ENCODE measurements around the gene C14orf93. TPM values are rescaled to one million over a fixed set of nuclear protein-coding genes. Genes with fewer than 3 reads are reported as not detected.

The C14orf93 gene
- total RNA-seq, 1 experiment from 2014 or later = 5.5 TPM

GRCh38 chr14:23000860-23001259 is 9.1 kb downstream of the C14orf93 start:
- DNase-seq (ENCODE audit: low read depth) = no peak
- in situ Hi-C loops (cut with HindIII; ENCODE audit: low pct_unique_long_range_greater_than_20kb, low sequenced_read_pairs) = no loop called here

DNA sequence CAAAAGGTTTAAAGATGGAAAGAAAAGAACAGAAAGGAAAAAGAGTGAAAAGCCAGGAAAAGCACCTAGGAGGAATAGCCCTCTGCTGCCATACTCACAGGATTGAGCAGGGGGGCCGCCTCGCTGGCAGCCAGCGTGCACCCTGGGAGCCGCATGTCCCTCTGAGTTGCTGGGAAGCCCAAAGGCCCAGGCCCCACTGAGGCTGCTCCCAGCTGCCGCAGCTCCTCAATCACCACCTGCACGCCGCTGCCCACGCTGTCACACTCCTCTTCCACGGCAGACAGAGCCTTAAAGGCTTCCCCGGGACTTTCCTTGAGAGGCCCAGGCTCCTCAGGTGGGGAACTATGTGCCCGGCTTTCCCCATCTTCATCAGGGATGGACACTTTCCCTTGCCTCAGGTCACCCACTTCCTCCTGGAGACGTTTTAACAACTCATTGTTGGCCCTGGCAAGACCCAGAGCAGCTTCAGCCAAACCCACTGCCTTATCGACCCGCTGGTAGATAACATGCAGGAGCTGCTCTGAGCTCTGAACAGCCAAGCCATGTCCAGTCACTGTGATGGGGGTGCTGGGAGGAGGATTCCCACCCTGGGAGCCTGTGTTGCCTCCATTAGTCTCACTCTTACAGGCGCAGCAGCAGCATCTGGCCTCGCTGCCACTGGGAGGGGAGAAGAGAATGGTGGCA is 11.5 kb downstream of the C14orf93 start:
- DNase-seq (ENCODE audit: low read depth) = no peak
- in situ Hi-C loops (cut with HindIII; ENCODE audit: low pct_unique_long_range_greater_than_20kb, low sequenced_read_pairs) = no loop called here

DNA sequence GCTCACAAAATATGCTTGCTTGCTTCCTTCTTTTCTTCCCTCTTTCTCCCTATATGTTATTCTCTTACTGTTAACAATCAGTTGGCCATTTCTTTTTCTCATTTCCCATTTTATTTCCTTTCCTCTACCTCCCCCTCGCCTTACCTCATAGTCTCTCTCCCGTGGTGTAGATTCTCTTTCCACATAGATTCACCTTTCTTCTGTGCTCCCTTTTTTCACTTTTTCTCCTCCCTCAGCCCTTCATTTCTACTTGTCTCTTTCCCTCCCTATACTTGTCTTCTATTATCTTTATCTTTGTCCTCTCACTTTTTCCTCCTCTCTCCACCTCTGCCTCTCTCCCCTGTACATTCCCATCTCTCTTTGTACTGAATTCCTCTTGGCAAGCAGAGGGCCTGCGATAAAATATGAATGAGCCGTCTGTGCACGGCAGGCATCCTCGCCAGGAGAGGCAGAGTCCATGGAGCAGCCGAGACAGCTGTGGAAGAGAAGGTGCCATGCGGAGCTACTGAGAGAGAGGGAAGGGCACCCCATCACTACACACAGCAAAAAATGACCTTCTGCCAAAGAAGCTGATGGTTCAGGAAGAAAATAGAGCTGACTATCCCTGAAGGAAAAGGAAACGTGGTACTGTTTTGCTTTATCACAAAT is 12.1 kb downstream of the C14orf93 start:
- DNase-seq (ENCODE audit: low read depth) = no peak
- in situ Hi-C loops (cut with HindIII; ENCODE audit: low pct_unique_long_range_greater_than_20kb, low sequenced_read_pairs) = no loop called here

- no peak for DNase-seq (ENCODE audit: low read depth)
- in situ Hi-C loops (cut with HindIII; ENCODE audit: low pct_unique_long_range_greater_than_20kb, low sequenced_read_pairs) = no loop called here
Measured at GRCh38 chr14:22996768-22997654, 12.9 kb downstream of the C14orf93 start.

DNA sequence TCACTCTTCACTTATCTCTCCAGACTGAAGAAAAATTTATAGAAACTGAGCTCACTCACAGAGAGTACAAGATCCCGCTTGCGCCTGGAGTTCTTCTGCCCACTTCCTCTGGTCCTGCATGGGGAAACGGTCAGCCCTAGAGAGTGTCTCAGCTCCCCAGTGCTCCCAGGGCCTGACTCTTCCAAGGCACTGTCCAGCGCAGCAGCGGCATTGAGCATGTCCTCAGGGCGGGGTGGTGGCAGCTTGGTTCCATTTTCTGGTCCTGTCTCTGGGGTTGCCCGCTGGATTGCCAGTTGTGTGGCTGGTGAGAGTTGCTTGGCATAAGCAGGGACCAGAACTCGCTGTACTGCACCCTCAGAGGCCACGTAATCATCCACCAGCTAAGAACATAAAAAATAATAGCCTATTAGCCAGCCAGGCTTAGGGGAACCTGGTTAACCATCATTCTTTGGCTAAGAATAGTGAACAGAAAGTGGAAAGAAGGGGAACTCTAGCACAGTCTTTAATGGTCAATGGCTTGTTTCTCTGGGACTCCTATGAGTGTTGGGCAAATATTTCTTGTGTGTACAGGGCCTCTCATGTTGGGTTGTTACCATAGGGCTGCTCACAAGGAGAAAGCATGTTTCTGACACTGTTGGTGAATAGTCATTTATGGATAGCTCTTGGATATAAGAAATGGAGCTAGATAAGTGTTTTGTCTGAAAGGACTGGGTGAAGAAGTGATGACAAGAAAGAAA is 13.9 kb downstream of the C14orf93 start:
- in situ Hi-C loops (cut with HindIII; ENCODE audit: low pct_unique_long_range_greater_than_20kb, low sequenced_read_pairs) = no loop called here
- no peak for DNase-seq (ENCODE audit: low read depth)

GRCh38 chr14:22994762-22995275 is 15.1 kb downstream of the C14orf93 start:
- DNase-seq (ENCODE audit: low read depth) = no peak

GRCh38 chr14:22993517-22993916 is 16.4 kb downstream of the C14orf93 start:
- in situ Hi-C loops (cut with HindIII; ENCODE audit: low pct_unique_long_range_greater_than_20kb, low sequenced_read_pairs) = no loop called here
- DNase-seq (ENCODE audit: low read depth) = no peak

More at GRCh38 chr14:22994762-22995275, 15.1 kb downstream of the C14orf93 start:
- in situ Hi-C loops (cut with HindIII; ENCODE audit: low pct_unique_long_range_greater_than_20kb, low sequenced_read_pairs) = no loop called here

GRCh38 chr14:22991852-22992251 is 18.1 kb downstream of the C14orf93 start:
- in situ Hi-C loops (cut with HindIII; ENCODE audit: low pct_unique_long_range_greater_than_20kb, low sequenced_read_pairs) = no loop called here

GRCh38 chr14:22987291-22987690 is 22.7 kb downstream of the C14orf93 start:
- no peak for DNase-seq (ENCODE audit: low read depth)
- in situ Hi-C loops (cut with HindIII; ENCODE audit: low pct_unique_long_range_greater_than_20kb, low sequenced_read_pairs) = no loop called here

More at GRCh38 chr14:22991852-22992251, 18.1 kb downstream of the C14orf93 start:
- DNase-seq (ENCODE audit: low read depth) = no peak

GRCh38 chr14:22986508-22987054 is 23.4 kb downstream of the C14orf93 start:
- in situ Hi-C loops (cut with HindIII; ENCODE audit: low pct_unique_long_range_greater_than_20kb, low sequenced_read_pairs) = no loop called here
- peak; percentile 54 for DNase-seq (ENCODE audit: low read depth)

- no peak for DNase-seq (ENCODE audit: low read depth)
- in situ Hi-C loops (cut with HindIII; ENCODE audit: low pct_unique_long_range_greater_than_20kb, low sequenced_read_pairs) = no loop called here
Measured at GRCh38 chr14:22985894-22986507, 23.9 kb downstream of the C14orf93 start.

DNA sequence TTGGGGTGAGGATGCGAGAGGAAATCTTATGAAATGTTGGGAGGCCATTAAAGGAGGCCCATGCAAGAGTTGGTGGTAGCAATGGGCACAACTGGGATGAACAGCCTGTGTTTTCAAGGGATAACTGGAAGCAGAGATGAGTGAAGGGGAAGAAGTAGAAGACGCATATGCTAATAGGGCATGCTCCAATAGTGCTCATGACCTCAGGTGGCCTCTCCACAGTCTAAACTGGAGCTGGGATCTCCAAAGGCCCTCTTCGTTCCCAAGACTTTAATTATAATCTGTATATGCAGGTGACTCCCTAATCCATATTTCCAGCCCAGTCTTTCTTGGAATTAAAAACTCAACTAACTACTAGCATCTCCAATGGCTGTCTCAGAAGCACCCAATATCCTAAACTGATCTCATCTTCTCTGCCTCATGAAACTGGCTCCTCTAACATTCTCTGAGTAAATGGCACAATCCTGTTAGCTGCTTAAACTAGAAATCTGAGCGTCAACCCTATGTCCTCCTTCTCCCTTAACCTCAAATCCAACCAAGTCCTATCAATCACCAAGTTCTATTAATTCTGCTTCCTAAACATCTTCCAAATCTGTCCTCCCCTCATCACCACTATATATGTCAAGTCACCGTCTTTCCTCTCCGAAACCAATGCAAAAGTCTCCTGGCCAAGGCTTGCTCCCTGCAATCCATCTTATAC is 24.8 kb downstream of the C14orf93 start:
- DNase-seq (ENCODE audit: low read depth) = no peak

GRCh38 chr14:22982477-22983245 is 27.3 kb downstream of the C14orf93 start, which contains the start of gene AJUBA:
Gene AJUBA, minus strand, starts transcription at chr14:22982551. Its CDS starts 285 bp downstream, at chr14:22982266.
- DNase-seq (ENCODE audit: low read depth) = peak; percentile 83

More for the DNA sequence above, 24.8 kb downstream of the C14orf93 start:
- in situ Hi-C loops (cut with HindIII; ENCODE audit: low pct_unique_long_range_greater_than_20kb, low sequenced_read_pairs) = no loop called here

DNA sequence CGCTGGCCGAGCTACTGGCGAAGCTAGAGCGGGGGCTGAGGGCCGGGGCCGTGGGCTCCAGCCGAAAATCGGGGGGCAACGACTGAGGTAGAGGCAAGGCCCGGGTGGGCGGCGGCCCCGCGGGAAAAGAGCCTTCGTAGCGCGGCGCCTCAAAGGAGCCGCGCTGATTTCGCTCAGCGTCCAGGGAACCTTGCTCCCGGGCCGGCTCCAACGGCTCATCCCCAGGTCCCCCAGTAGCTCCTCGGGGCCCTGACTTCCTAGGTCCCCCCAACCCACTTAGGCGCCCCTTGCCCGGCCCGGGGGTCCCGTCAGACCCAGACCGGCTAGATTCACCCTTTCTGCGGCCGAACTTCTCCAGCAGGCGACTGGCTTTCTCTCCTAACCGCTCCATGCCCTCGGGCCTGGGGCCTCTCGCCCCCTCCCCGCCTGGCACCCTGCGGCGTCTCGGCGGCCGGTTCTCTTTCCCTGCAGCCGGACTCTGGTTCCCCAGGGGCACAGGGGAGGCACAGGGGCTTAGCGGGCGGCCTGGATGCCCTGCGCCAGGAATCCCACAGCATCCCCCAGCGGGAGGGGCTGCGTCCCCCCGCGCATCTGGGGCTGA is 28.0 kb downstream of the C14orf93 start:
- DNase-seq (ENCODE audit: low read depth) = no peak
- in situ Hi-C loops (cut with HindIII; ENCODE audit: low pct_unique_long_range_greater_than_20kb, low sequenced_read_pairs) = no loop called here

More at GRCh38 chr14:22982477-22983245, 27.3 kb downstream of the C14orf93 start, which contains the start of gene AJUBA:
- in situ Hi-C loops (cut with HindIII; ENCODE audit: low pct_unique_long_range_greater_than_20kb, low sequenced_read_pairs) = no loop called here

- DNase-seq (ENCODE audit: low read depth) = no peak
- in situ Hi-C loops (cut with HindIII; ENCODE audit: low pct_unique_long_range_greater_than_20kb, low sequenced_read_pairs) = no loop called here
Measured at GRCh38 chr14:22981090-22981875, 28.7 kb downstream of the C14orf93 start.

All from Caki2 (cell line).